NOMO-1 treated with DMSO at 0.1 percent for 48 hours (cell line): ENCODE results near the gene PFDN2.

ENCODE experiments used
- DNase-seq: peaks from one replicate; lab custom pipeline; 2025; ENCODE audit not compliant: unreplicated experiment; lab: John Stamatoyannopoulos, UW

PFDN2 gene

DNA sequence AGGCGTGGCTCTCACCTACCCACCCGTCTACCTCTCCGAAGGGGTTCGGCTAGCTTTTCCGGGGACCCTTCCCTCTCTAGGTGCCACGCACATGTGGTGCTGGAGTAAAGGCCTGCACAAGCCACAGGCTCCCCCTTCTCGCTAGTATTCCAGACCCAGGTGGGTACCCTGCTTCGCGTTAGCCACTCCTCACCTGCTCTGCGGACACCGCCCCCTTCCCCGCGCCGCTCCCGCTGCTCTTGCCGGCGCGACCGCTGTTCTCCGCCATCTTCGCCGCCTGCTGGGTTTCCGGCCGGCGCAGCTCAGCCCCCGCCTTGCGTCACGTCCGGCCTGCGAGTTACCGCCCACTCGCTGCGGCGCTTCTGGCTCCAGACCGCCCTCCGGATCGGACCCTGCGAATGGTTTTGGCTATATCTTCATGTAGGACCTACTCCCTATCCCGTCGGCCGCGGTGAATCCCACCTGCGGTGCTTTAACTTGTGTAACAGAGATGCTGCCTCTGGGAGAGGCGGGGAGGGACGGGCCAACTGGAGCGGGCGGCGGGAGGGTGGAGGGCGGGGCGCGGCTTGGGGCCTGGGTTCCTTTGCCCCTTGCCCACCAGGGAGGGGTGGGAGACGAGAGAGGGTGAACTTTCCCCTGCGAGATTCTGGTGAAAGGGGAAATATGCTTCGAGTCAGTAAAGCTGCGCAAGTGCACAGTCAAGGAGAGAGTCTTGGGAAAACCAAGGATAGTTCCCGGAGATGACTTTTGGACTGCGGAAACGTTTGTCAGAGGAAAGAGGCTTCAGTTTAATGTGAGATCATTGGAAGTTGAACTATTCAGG lies at the start of gene PFDN2, which contains the start of gene NIT1:
PFDN2 (minus strand) TSS at position 279 of the 823 bp plus-strand sequence; CDS start at position 268, 11 bp downstream.
NIT1 (plus strand) TSS at position 347 of the 823 bp plus-strand sequence; CDS start at position 419, 72 bp downstream.
- DNase-seq = peak; percentile 76

DNA sequence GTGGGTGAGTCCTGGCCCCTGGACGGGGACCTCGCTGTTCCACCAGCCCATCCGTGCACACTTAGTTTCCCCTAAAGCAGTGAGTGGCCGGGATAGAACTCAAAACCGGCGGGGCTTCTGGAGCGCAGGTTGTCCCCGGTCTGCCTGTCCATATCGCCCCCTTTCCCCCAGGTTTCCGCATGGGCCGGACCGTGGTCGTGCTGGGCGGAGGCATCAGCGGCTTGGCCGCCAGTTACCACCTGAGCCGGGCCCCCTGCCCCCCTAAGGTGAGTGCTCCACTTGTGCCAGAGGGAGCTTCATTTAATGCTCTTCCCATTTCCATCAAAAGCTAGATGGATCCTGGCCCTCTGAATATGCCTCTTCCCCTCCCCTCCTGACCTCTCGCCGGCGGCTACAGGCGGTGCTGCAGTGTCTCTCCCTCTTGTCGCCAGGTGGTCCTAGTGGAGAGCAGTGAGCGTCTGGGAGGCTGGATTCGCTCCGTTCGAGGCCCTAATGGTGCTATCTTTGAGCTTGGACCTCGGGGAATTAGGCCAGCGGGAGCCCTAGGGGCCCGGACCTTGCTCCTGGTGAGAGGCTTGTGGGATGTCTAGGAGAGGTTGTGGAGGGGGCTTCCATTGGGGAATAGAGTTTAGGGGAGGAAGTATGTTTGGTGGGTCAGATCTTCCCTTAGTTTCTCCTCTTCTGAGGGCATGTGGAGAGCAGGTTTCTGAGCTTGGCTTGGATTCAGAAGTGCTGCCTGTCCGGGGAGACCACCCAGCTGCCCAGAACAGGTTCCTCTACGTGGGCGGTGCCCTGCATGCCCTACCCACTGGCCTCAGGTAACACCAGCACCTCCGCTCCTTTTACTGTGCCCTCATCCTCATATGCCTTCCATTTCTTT lies 49.1 kb upstream of the PFDN2 start:
- peak; percentile 20 for DNase-seq

DNA sequence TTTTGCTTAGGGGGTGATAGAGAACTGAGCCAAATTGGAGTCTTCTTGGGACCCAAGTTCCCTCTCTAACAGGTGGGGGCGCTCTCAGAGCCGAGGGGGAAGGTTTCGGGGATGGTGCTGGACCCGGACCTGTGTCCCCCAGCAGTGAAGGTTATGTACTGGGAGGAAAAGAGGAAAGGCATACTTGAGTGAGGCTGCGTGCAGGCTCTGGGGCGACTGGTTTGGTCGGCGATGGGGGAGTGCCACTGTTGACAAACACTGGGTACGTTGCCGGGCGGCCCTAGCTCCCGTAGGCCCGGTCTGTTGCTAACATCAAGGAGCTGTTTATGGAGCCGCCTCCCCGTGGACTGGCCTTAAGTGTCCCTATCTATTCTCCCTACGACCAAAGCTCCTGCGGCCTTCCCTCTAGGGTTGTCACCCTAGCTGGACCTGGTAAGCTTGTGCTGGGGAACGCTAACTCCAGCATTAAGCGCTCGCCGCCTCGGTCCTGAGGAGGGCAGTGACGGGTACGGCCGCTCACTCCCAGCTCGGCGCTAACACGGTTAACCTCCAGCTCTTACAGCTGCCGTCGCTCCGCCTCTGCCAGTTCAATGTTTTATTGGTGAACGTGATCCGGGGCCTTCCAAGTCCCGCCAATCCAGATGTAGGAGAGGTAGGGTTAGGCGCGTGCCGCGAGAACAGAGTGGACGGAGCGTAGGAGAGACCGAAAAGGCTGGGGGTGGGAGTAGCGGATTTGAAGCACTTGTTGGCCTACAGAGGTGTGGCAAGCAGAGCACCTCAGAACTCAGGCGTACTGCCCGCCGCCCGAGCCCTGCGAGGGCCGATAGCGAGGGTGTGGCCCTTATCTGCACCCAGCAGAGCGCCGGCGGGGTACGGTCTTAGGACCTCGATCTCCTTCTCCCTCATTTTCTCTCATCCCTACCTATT lies 48.2 kb upstream of the PFDN2 start, which contains the start of gene PPOX:
PPOX (plus strand) TSS at position 685 of the 927 bp plus-strand sequence. CDS start 422 bp downstream, outside the sequence.
- DNase-seq = peak; percentile 99

DNA sequence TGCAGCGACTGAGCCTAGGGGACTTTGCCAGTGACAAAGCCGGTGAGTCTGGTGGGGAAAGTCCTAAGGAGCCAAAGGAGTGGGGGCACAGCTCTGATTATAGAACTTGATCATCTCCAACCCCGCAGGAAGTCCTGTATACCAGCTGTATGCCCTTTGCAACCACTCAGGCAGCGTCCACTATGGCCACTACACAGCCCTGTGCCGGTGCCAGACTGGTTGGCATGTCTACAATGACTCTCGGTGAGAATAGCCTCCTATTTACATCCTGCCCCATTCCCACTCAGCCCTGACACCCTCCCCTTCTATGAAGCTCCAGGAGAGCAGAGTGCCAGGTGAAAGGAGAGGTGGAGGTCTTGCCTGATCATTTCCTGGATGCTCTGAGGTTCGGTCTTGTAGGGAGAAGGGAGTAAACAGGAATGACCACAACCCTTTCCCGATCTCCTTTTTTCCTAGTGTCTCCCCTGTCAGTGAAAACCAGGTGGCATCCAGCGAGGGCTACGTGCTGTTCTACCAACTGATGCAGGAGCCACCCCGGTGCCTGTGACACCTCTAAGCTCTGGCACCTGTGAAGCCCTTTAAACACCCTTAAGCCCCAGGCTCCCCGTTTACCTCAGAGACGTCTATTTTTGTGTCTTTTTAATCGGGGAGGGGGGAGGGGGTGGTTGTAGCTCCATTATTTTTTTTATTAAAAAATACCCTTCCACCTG lies 47.2 kb upstream of the PFDN2 start:
- DNase-seq = no peak

- no peak for DNase-seq
These were observed 46.0 kb upstream of the PFDN2 start for GRCh38 chr1:161163793-161164192.

- no peak for DNase-seq
These were observed 45.0 kb upstream of the PFDN2 start for GRCh38 chr1:161162806-161163205.

DNA sequence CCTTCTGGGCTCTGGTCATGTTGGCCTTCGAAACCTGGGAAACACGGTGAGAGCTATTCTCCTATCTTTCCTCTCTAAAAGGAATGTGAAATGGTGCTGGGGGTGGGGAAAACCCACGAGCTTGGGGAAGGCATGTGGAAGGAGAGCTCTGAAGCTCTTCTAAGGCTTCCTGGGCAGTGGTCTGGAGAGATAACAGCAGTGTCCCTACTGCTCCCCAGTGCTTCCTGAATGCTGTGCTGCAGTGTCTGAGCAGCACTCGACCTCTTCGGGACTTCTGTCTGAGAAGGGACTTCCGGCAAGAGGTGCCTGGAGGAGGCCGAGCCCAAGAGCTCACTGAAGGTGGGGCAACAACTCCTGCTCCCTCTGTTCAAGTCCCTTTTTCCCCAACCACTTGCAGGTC lies 44.2 kb upstream of the PFDN2 start:
- DNase-seq = no peak

- DNase-seq = no peak
These were observed 43.8 kb upstream of the PFDN2 start for GRCh38 chr1:161161652-161162051.

GRCh38 chr1:161160671-161161145 lies 42.9 kb upstream of the PFDN2 start:
- DNase-seq = no peak

GRCh38 chr1:161159913-161160243 lies 42.0 kb upstream of the PFDN2 start:
- no peak for DNase-seq

- DNase-seq = peak; percentile 85
These were observed 41.5 kb upstream of the PFDN2 start, which contains the start of gene USP21 for GRCh38 chr1:161159087-161159912. TSS of gene USP21 (plus strand) at chr1:161159500. CDS start at chr1:161160641, 1,141 bp downstream.

- DNase-seq = no peak
These were observed 40.6 kb upstream of the PFDN2 start for GRCh38 chr1:161158316-161159010.

GRCh38 chr1:161157867-161158266 lies 40.0 kb upstream of the PFDN2 start:
- DNase-seq = no peak

DNA sequence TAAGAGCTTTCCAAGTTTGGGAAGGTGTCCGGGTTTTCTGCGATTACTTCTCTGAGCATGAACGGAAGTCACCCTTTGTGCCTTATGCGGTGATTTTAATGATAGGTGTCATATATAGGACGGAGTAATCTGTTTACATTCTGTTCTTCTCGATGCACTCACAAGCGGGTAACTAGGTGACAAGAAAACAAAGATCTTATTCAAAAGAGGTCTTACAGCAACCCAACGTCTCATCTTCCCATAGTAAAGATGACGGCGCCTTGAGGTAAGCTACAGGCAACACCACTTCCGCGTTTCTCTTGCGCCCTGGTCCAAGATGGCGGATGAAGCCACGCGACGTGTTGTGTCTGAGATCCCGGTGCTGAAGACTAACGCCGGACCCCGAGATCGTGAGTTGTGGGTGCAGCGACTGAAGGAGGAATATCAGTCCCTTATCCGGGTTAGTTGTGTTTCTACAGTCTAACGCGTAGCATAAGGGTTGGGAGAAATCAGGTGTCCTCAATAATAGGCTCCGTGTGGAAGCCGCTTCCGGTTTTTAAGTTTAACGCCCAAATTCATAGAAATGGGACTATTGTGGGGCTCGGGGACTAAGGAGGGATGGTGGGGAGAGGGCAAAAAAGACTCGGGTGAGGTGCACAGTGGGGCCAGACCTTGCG lies 36.0 kb upstream of the PFDN2 start, which contains the start of gene UFC1:
UFC1 (plus strand) TSS at position 297 of the 656 bp plus-strand sequence; CDS start at position 317, 20 bp downstream.
- peak; percentile 93 for DNase-seq

GRCh38 chr1:161153176-161153575 lies 35.3 kb upstream of the PFDN2 start:
- no peak for DNase-seq

DNA sequence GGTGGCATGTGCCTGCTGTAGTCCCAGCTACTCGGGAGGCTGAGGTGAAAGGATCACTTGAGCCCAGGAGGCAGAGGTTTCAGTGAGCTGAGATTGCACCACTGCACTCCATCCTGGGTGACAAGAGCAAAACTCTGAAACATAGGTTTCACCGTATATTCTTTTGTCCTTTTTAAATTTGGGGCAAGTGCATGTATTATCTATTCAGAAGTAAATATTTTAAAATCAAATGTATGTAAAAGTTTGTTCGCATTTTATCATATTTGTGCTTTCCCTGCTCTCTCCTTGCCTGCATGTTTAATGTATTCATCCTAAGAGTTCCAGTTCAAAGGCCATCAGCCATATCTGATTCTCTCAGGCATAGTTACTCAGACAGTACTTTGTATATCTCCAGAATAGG lies 28.0 kb upstream of the PFDN2 start:
- DNase-seq = no peak

GRCh38 chr1:161140755-161141400 lies 23.0 kb upstream of the PFDN2 start:
- no peak for DNase-seq
